SH-SY5Y (cell line): Measurements from ENCODE around the gene IGFBP7.

Source experiments
- GATA2 ChIP-seq: IDR thresholded peaks from 2 replicates; pipeline ENCODE4 v1.6.1; 2011; ENCODE audit warnings: mild to moderate bottlenecking, low read depth, low read length
- GATA3 ChIP-seq: IDR thresholded peaks from 2 replicates; pipeline ENCODE4 v1.6.1; 2011; ENCODE audit warnings: low read depth, mild to moderate bottlenecking, low read length, moderate library complexity

IGFBP7 gene

GRCh38 chr4:57117491-57117890 lies 7.3 kb upstream of the IGFBP7 start:
- TF ChIP-seq GATA2, result no peak
- TF ChIP-seq GATA3, result no peak

GRCh38 chr4:57116245-57116644 lies 6.1 kb upstream of the IGFBP7 start:
- TF ChIP-seq GATA3 (peak; percentile 98), GATA2 (peak; percentile 97)

- no peak for TF ChIP-seq GATA3
- TF ChIP-seq GATA2, result no peak
These were observed 4.8 kb upstream of the IGFBP7 start for GRCh38 chr4:57114973-57115372.

GRCh38 chr4:57113870-57114269 lies 3.7 kb upstream of the IGFBP7 start:
- TF ChIP-seq GATA3, result no peak
- TF ChIP-seq GATA2, result no peak

GRCh38 chr4:57110640-57111511 lies 691 bp upstream of the IGFBP7 start:
- no peak for TF ChIP-seq GATA3
- no peak for TF ChIP-seq GATA2

- no peak for TF ChIP-seq GATA2
- TF ChIP-seq GATA3, result no peak
These were observed 756 bp downstream of the IGFBP7 start for GRCh38 chr4:57109411-57109846.

GRCh38 chr4:57106181-57106580 lies 4.0 kb downstream of the IGFBP7 start:
- TF ChIP-seq GATA2 (no peak), GATA3 (no peak)

GRCh38 chr4:57104706-57105560 lies 5.3 kb downstream of the IGFBP7 start:
- no peak for TF ChIP-seq GATA3
- no peak for TF ChIP-seq GATA2

GRCh38 chr4:57103051-57103450 lies 7.1 kb downstream of the IGFBP7 start:
- TF ChIP-seq GATA3 (no peak), GATA2 (no peak)

GRCh38 chr4:57102050-57102624 lies 8.0 kb downstream of the IGFBP7 start:
- no peak for TF ChIP-seq GATA2
- TF ChIP-seq GATA3, result no peak

GRCh38 chr4:57100979-57101651 lies 9.1 kb downstream of the IGFBP7 start:
- TF ChIP-seq GATA3 (no peak), GATA2 (no peak)

- no peak for TF ChIP-seq GATA2
These were observed 10.8 kb downstream of the IGFBP7 start for GRCh38 chr4:57099363-57099762.

GRCh38 chr4:57098941-57099340 lies 11.2 kb downstream of the IGFBP7 start:
- TF ChIP-seq GATA2, result no peak
- no peak for TF ChIP-seq GATA3

- TF ChIP-seq GATA3 (no peak), GATA2 (no peak)
These were observed 11.8 kb downstream of the IGFBP7 start for GRCh38 chr4:57098415-57098814.
